Neural progenitor cell (in vitro differentiated cells): ENCODE results near the gene NOL6. TPM values are rescaled to one million over a fixed set of nuclear protein-coding genes. Genes with fewer than 3 reads are reported as not detected.

Experiments
- DNase-seq: peaks from one replicate; pipeline ENCODE4 v3.0.0-alpha.2; 2016; ENCODE audit warnings: low spot score
- H2AFZ ChIP-seq: fragments of 200-600 bp; sonication (generic); replicated peaks from 2 replicates; pipeline ENCODE4 v1.6.1; 2016; ENCODE audit warnings: antibody characterized with exemption
- H3F3A ChIP-seq: fragments of 200-600 bp; sonication (generic); 2 replicates; pipeline ENCODE4 v1.6.1; 2016; ENCODE audit warnings: antibody characterized with exemption, low read depth
- H3K27ac ChIP-seq: fragments of 200-600 bp; sonication (generic); 2 replicates; pipeline ENCODE4 v1.5.1; 2016; ENCODE audit warnings: mild to moderate bottlenecking
- H3K27me3 ChIP-seq: fragments of 200-600 bp; sonication (generic); 2 replicates; pipeline ENCODE4 v1.6.1; 2016; ENCODE audit warnings: mild to moderate bottlenecking, moderate library complexity
- H3K36me3 ChIP-seq: fragments of 200-600 bp; sonication (generic); 2 replicates; pipeline ENCODE4 v1.5.1; 2016
- H3K4me1 ChIP-seq: fragments of 200-600 bp; sonication (generic); 2 replicates; pipeline ENCODE4 v1.6.1; 2016; ENCODE audit warnings: mixed run types
- H3K4me2 ChIP-seq: fragments of 200-600 bp; sonication (generic); 2 replicates; pipeline ENCODE4 v1.6.1; 2016
- H3K4me3 ChIP-seq: fragments of 200-600 bp; sonication (generic); 2 replicates; pipeline ENCODE4 v1.5.1; 2016
- H3K79me2 ChIP-seq: fragments of 200-600 bp; sonication (generic); 2 replicates; pipeline ENCODE4 v1.6.1; 2016; ENCODE audit warnings: low read depth
- H3K9ac ChIP-seq: fragments of 200-600 bp; sonication (generic); 2 replicates; pipeline ENCODE4 v1.6.1; 2016
- H3K9me3 ChIP-seq: fragments of 200-600 bp; sonication (generic); 2 replicates; pipeline ENCODE4 v1.5.1; 2016; ENCODE audit warnings: low read depth
- H4K20me1 ChIP-seq: fragments of 200-600 bp; sonication (generic); 2 replicates; pipeline ENCODE4 v1.6.1; 2016; ENCODE audit warnings: low read depth
- H3K27ac Mint-ChIP-seq: 3 replicates; pipeline ENCODE4 v1.8.0; 2021; ENCODE audit warnings: mixed read lengths
- H3K27me3 Mint-ChIP-seq: 2 replicates; pipeline ENCODE4 v1.8.0; 2022; ENCODE audit warnings: low read depth, mild to moderate bottlenecking, inconsistent platforms, moderate library complexity, mixed read lengths; ENCODE audit not compliant: insufficient read depth
- H3K36me3 Mint-ChIP-seq: 3 replicates; pipeline ENCODE4 v1.8.0; 2021; ENCODE audit warnings: mixed read lengths
- H3K4me1 Mint-ChIP-seq: 3 replicates; pipeline ENCODE4 v1.8.0; 2021; ENCODE audit warnings: mixed read lengths
- H3K4me3 Mint-ChIP-seq: 3 replicates; pipeline ENCODE4 v1.8.0; 2021; ENCODE audit warnings: mild to moderate bottlenecking, moderate library complexity, mixed read lengths
- H3K9me3 Mint-ChIP-seq: 3 replicates; pipeline ENCODE4 v1.8.0; 2020; ENCODE audit warnings: mixed read lengths
- EZH2 ChIP-seq: fragments of 200-600 bp; sonication (generic); IDR thresholded peaks from 2 replicates; pipeline ENCODE4 v1.6.1; 2017; ENCODE audit warnings: antibody characterized with exemption, mild to moderate bottlenecking, moderate library complexity
- EZH2phosphoT487 ChIP-seq: fragments of 200-600 bp; sonication (generic); IDR thresholded peaks from 2 replicates; pipeline ENCODE4 v1.6.1; 2017; ENCODE audit warnings: antibody characterized with exemption
- total RNA-seq: library from RNA; depleted of rRNA; stranded (reverse); fragments of >200 nt; gene quantifications from 2 replicates; pipeline ENCODE4 v1.2.3, GENCODE V29; 2015; ENCODE audit warnings: low replicate concordance
- TF ChIP-seq, protein P1 (sequence below): fragments of 200-600 bp; sonication (generic); IDR thresholded peaks from 2 replicates; pipeline ENCODE4 v1.5.1; 2017; ENCODE audit warnings: antibody characterized with exemption, mild to moderate bottlenecking

NOL6 gene
- total RNA-seq, 1 donor from 2014 or later: 9.2 TPM

DNA sequence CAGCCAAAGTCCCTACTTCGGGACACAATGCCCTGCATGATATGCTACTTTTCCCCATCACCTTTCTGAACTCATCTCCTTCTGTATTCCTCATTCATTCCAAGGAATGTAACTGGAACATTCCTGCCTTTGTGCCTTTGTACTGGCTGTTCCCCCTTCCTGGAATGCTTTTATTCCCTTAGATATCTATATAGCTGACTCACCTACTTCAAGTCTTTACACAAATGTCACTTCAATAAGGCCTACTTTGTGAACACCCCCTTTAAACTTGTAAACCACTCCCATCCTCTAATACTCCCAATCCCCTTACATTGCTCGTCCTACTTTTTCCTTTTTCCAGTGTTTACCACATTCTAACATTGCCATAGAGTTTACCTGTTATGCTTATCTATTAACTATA lies 2.4 kb downstream of the NOL6 start:
- DNase-seq: no peak
- Histone ChIP-seq H3K79me2 (peaks cover 27% of the 10 kb centered on the region), H2AFZ (no peak overlapping the region), H3K4me3 (no peak overlapping the region), H3K36me3 (no peaks in the 10 kb centered on the region), H3K9me3 (no peaks in the 10 kb centered on the region), H3F3A (no peaks in the 10 kb centered on the region), H3K27me3 (no peaks in the 10 kb centered on the region), H3K4me1 (peaks cover 3% of the 10 kb centered on the region), H3K27ac (no peak overlapping the region), H4K20me1 (no peaks in the 10 kb centered on the region), H3K9ac (no peak overlapping the region), H3K4me2 (no peak overlapping the region)
- Mint-ChIP-seq H3K27me3 (peaks cover 3% of the 10 kb centered on the region), H3K36me3 (peaks cover 3% of the 10 kb centered on the region), H3K4me1 (peaks cover 12% of the 10 kb centered on the region), H3K9me3 (no peaks in the 10 kb centered on the region), H3K4me3 (no peak overlapping the region), H3K27ac (no peak overlapping the region)
- TF ChIP-seq EZH2phosphoT487 (no peak), EZH2 (no peak)
- TF ChIP-seq, protein P1, sequence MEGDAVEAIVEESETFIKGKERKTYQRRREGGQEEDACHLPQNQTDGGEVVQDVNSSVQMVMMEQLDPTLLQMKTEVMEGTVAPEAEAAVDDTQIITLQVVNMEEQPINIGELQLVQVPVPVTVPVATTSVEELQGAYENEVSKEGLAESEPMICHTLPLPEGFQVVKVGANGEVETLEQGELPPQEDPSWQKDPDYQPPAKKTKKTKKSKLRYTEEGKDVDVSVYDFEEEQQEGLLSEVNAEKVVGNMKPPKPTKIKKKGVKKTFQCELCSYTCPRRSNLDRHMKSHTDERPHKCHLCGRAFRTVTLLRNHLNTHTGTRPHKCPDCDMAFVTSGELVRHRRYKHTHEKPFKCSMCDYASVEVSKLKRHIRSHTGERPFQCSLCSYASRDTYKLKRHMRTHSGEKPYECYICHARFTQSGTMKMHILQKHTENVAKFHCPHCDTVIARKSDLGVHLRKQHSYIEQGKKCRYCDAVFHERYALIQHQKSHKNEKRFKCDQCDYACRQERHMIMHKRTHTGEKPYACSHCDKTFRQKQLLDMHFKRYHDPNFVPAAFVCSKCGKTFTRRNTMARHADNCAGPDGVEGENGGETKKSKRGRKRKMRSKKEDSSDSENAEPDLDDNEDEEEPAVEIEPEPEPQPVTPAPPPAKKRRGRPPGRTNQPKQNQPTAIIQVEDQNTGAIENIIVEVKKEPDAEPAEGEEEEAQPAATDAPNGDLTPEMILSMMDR: no peak

DNA sequence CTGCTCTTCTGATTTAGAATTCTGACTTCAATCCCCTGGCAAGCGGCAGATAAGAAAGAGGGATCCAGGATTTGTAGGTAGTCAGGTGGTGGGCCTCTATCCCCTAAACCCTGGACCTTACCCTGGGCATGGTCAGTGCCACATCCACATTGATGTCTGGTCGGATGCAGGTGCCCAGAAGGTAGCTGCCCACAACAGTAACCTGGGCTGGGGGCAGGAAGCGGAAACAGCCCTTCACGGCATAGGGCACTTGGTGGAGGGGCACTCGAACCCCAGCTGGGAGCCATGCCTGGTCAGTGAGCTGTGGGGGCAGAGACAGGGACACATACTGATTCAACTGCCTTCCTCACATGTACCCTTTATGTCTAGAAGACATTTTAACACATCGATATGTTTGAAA lies 3.8 kb downstream of the NOL6 start:
- TF ChIP-seq EZH2phosphoT487 (no peak), EZH2 (no peak)
- TF ChIP-seq, protein P1: no peak
- Mint-ChIP-seq H3K27me3 (peaks cover 3% of the 10 kb centered on the region), H3K9me3 (no peaks in the 10 kb centered on the region), H3K4me1 (peaks cover 12% of the 10 kb centered on the region), H3K36me3 (peaks cover 3% of the 10 kb centered on the region), H3K27ac (no peak overlapping the region), H3K4me3 (peak overlapping the region; percentile 15)
- no peak overlapping the region for H2AFZ ChIP-seq
- no peak overlapping the region for H3K27ac ChIP-seq
- DNase-seq: no peak
- H4K20me1 ChIP-seq: no peaks in the 10 kb centered on the region
- H3K27me3 ChIP-seq: no peaks in the 10 kb centered on the region
- H3K4me1 ChIP-seq: peaks cover 3% of the 10 kb centered on the region
- no peaks in the 10 kb centered on the region for H3F3A ChIP-seq
- no peak overlapping the region for H3K9ac ChIP-seq
- no peaks in the 10 kb centered on the region for H3K36me3 ChIP-seq
- H3K9me3 ChIP-seq: no peaks in the 10 kb centered on the region
- no peak overlapping the region for H3K4me3 ChIP-seq
- H3K79me2 ChIP-seq: peaks cover 27% of the 10 kb centered on the region
- no peak overlapping the region for H3K4me2 ChIP-seq

- TF ChIP-seq, protein P1: no peak
- TF ChIP-seq EZH2phosphoT487 (no peak), EZH2 (no peak)
- H3K79me2 ChIP-seq: peaks cover 19% of the 10 kb centered on the region
- DNase-seq: no peak
- Mint-ChIP-seq H3K4me1 (peaks cover 8% of the 10 kb centered on the region), H3K27ac (no peak overlapping the region), H3K9me3 (no peaks in the 10 kb centered on the region), H3K27me3 (peaks cover 3% of the 10 kb centered on the region), H3K4me3 (no peak overlapping the region), H3K36me3 (peaks cover 8% of the 10 kb centered on the region)
- no peaks in the 10 kb centered on the region for H3F3A ChIP-seq
- no peaks in the 10 kb centered on the region for H3K36me3 ChIP-seq
- H3K4me1 ChIP-seq: no peaks in the 10 kb centered on the region
- no peak overlapping the region for H3K4me3 ChIP-seq
- no peak overlapping the region for H3K9ac ChIP-seq
- H3K27me3 ChIP-seq: no peaks in the 10 kb centered on the region
- no peaks in the 10 kb centered on the region for H3K9me3 ChIP-seq
- no peaks in the 10 kb centered on the region for H4K20me1 ChIP-seq
- H3K4me2 ChIP-seq: no peak overlapping the region
- H2AFZ ChIP-seq: no peak overlapping the region
- H3K27ac ChIP-seq: no peak overlapping the region
Observed at GRCh38 chr9:33468797-33469621, 4.7 kb downstream of the NOL6 start.
